ENCODE data around the gene KIF5C.

- TF ChIP-seq CTCF (IDR thresholded peaks at IDR 0.05) (no peak), EP300 (IDR thresholded peaks at IDR 0.05) (no peak)
Measured at GRCh38 chr2:149041482-149041881, 166.5 kb downstream of the KIF5C start.
